Measurements from ENCODE around the gene SGTB. TPM values are rescaled to one million over a fixed set of nuclear protein-coding genes. Genes with fewer than 3 reads are reported as not detected.

The SGTB gene
- total and polyA plus RNA-seq, 7 experiments from 2014 or later = 12.8 to 59.5 (median 41.6) TPM

DNA sequence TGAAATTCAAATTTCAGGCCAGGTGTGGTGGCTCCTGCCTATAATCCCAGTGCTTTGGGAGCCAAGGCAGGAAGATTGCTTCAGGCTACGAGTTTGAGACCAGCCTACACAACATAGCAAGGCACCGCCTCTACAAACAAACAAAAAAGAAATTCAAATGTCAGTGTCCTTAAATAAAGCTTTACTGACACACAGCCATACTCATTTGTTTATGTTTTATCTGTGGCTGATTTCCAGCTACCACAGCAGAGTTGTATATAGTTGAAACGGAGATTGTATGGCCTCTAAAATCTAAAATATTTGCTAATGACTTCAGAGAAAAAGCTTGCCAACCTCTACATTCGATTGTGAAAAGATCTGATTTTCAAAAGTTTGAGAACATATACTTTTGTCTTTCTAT is 81.7 kb downstream of the SGTB start:
- H3K27ac ChIP-seq (ENCODE audit: low read depth, low read length) = no peak overlapping the region
- Mint-ChIP-seq H3K9me3 (peaks cover 0 to 4% (median 0%) of the 10 kb centered on the region in 11 donors), H3K27me3 (no peaks in the 10 kb centered on the region), H3K4me3 (no peak overlapping the region), H3K36me3 (peaks cover 6 to 23% (median 17%) of the 10 kb centered on the region in 5 donors), H3K27ac (no peak overlapping the region), H3K4me1 (peaks cover 0 to 7% (median 0%) of the 10 kb centered on the region in 7 donors)
- intact Hi-C loops (cut with micrococcal nuclease) = no loop called here
- peaks cover 0 to 34% (median 0%) of the 10 kb centered on the region in 3 experiments for H3K36me3 ChIP-seq (ENCODE audit: control insufficient read depth in 2 of 3, insufficient read depth in 3 of 3, low read length in 3 of 3)
- H3K9me3 ChIP-seq (ENCODE audit: control insufficient read depth in 2 of 3, low read length in 3 of 3) = no peaks in the 10 kb centered on the region
- ChIA-PET POLR2A (no interaction called here), CTCF (no interaction called here)
- no peaks in the 10 kb centered on the region for H3K4me1 ChIP-seq (ENCODE audit: control insufficient read depth in 2 of 2, insufficient read depth in 2 of 2, low read length in 2 of 2)
- no peak for ATAC-seq
- H3K27me3 ChIP-seq (ENCODE audit: control insufficient read depth in 2 of 2, insufficient read depth in 2 of 2, low read length in 2 of 2) = no peaks in the 10 kb centered on the region
- DNase-seq = no peak
- H3K4me3 ChIP-seq (ENCODE audit: low read length) = no peak overlapping the region

DNA sequence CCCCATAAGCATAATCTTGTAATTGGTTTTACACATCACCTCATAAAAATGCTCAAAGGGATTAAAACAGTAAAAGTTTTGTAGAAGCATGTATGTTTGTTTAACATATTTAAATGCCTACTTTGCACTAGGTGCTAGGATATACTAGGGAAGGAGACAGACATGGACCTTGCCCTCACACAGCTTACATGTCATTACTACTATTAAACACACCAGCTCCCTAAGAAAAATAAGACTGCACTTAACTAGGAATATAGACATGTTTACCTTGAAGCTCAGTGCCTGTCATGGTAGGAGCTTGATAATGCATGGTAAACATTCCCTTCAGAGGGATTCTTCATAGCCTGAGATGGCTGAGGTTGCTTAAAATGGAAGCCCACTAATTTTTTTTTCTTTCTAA is 90.9 kb downstream of the SGTB start:
- intact Hi-C loops (cut with micrococcal nuclease) = no loop called here

GRCh38 chr5:65625743-65626142 is 96.2 kb downstream of the SGTB start:
- Mint-ChIP-seq H3K36me3 (peaks cover 2 to 5% (median 5%) of the 10 kb centered on the region in 5 donors), H3K4me3 (peak overlapping the region; percentile 59 to 100 (median 98)), H3K27ac (peak overlapping the region; percentile 49 to 100 (median 97)), H3K4me1 (peaks cover 14 to 69% (median 49%) of the 10 kb centered on the region in 7 donors), H3K9me3 (peaks cover 0 to 7% (median 0%) of the 10 kb centered on the region in 11 donors), H3K27me3 (peaks cover 0 to 3% (median 0%) of the 10 kb centered on the region in 5 donors)
- intact Hi-C loops (cut with micrococcal nuclease) = loop anchor here (2.0 to 10.0 kb wide), 5 partner anchors 145 to 1579 kb away; partner anchors contain the start of gene ADAMTS6 (in 1 of the 2)
- Histone ChIP-seq H3K27ac (ENCODE audit: low read depth, low read length) (peak overlapping the region; percentile 92), H3K4me3 (ENCODE audit: low read length) (peak overlapping the region; percentile 75), H3K9me3 (ENCODE audit: control insufficient read depth in 2 of 3, low read length in 3 of 3) (no peaks in the 10 kb centered on the region), H3K27me3 (ENCODE audit: control insufficient read depth in 2 of 2, insufficient read depth in 2 of 2, low read length in 2 of 2) (no peaks in the 10 kb centered on the region), H3K36me3 (ENCODE audit: control insufficient read depth in 2 of 3, insufficient read depth in 3 of 3, low read length in 3 of 3) (peaks cover 0 to 6% (median 0%) of the 10 kb centered on the region in 3 experiments), H3K4me1 (ENCODE audit: control insufficient read depth in 2 of 2, insufficient read depth in 2 of 2, low read length in 2 of 2) (peaks cover 20% of the 10 kb centered on the region in 2 donors)
- no peak for ATAC-seq
- no peak for DNase-seq
- ChIA-PET CTCF (interaction anchor here (1.5 kb wide), 1 partner anchor 94 kb away, joined by 4 read pairs; no protein-coding TSS in a partner anchor), POLR2A (interaction anchor here (0.7 to 1.4 kb wide), 11 partner anchors 36 to 857 kb away, joined by 3 to 9 read pairs (median 3); partner anchors contain the start of genes CENPK, CWC27, ERBIN and NLN)

More for the DNA sequence above, 90.9 kb downstream of the SGTB start:
- no peaks in the 10 kb centered on the region for H3K27me3 ChIP-seq (ENCODE audit: control insufficient read depth in 2 of 2, insufficient read depth in 2 of 2, low read length in 2 of 2)
- no peak overlapping the region for H3K27ac ChIP-seq (ENCODE audit: low read depth, low read length)
- no peak for DNase-seq
- Mint-ChIP-seq H3K4me3 (no peak overlapping the region), H3K9me3 (no peaks in the 10 kb centered on the region), H3K4me1 (peaks cover 6 to 37% (median 27%) of the 10 kb centered on the region in 7 donors), H3K27ac (no peak overlapping the region), H3K36me3 (peaks cover 0 to 9% (median 5%) of the 10 kb centered on the region in 5 donors), H3K27me3 (no peaks in the 10 kb centered on the region)
- no peak for ATAC-seq
- ChIA-PET CTCF (no interaction called here), POLR2A (no interaction called here)
- no peak overlapping the region for H3K4me3 ChIP-seq (ENCODE audit: low read length)
- peaks cover 3 to 4% of the 10 kb centered on the region in 2 donors for H3K4me1 ChIP-seq (ENCODE audit: control insufficient read depth in 2 of 2, insufficient read depth in 2 of 2, low read length in 2 of 2)
- H3K36me3 ChIP-seq (ENCODE audit: control insufficient read depth in 2 of 3, insufficient read depth in 3 of 3, low read length in 3 of 3) = peaks cover 0 to 8% (median 0%) of the 10 kb centered on the region in 3 experiments
- no peaks in the 10 kb centered on the region for H3K9me3 ChIP-seq (ENCODE audit: control insufficient read depth in 2 of 3, low read length in 3 of 3)

GRCh38 chr5:65624571-65625555 is 97.0 kb downstream of the SGTB start, which contains the start of the genes SHLD3 and TRAPPC13:
SHLD3 (plus strand) TSS chr5:65625027; CDS start chr5:65629588, 4,561 bp downstream.
TRAPPC13 (plus strand) TSS chr5:65625027; CDS start chr5:65625061, 34 bp downstream.
- Histone ChIP-seq H3K4me1 (ENCODE audit: control insufficient read depth in 2 of 2, insufficient read depth in 2 of 2, low read length in 2 of 2) (peaks cover 20% of the 10 kb centered on the region in 2 donors), H3K27ac (ENCODE audit: low read depth, low read length) (peak within 1 kb of the TSS; percentile 92), H3K27me3 (ENCODE audit: control insufficient read depth in 2 of 2, insufficient read depth in 2 of 2, low read length in 2 of 2) (no peaks in the 10 kb centered on the region), H3K4me3 (ENCODE audit: low read length) (peak within 1 kb of the TSS; percentile 75), H3K9me3 (ENCODE audit: control insufficient read depth in 2 of 3, low read length in 3 of 3) (no peaks in the 10 kb centered on the region), H3K36me3 (ENCODE audit: control insufficient read depth in 2 of 3, insufficient read depth in 3 of 3, low read length in 3 of 3) (peaks cover 0 to 4% (median 0%) of the 10 kb centered on the region in 3 experiments)
- H3K36me3 Mint-ChIP-seq = peaks cover 2 to 5% (median 4%) of the 10 kb centered on the region in 5 donors
- peak within 1 kb of the TSS; percentile 93 to 100 (median 98) for H3K4me3 Mint-ChIP-seq
- peaks cover 0 to 7% (median 0%) of the 10 kb centered on the region in 11 donors for H3K9me3 Mint-ChIP-seq
- POLR2A ChIA-PET = interaction anchor here (0.7 to 1.9 kb wide), 19 partner anchors 11 to 856 kb away, joined by 3 to 22 read pairs (median 4); partner anchors contain the start of genes CENPK, CWC27, ERBIN and NLN
- peak within 1 kb of the TSS; percentile 97 to 100 (median 98) for H3K27ac Mint-ChIP-seq
- ATAC-seq (peak; percentile 86), DNase-seq (peak; percentile 57 to 92 (median 91))
- intact Hi-C loops (cut with micrococcal nuclease) = loop anchor here (1.0 to 10.0 kb wide), 13 partner anchors 62 to 1580 kb away; partner anchors contain the start of genes CENPK (in 2 of the 2), CWC27 (in 2 of the 2), NLN (in 2 of the 2) and PPWD1 (in 2 of the 2)
- peaks cover 0 to 3% (median 0%) of the 10 kb centered on the region in 5 donors for H3K27me3 Mint-ChIP-seq
- CTCF ChIA-PET = interaction anchor here (1.5 kb wide), 1 partner anchor 95 kb away, joined by 4 read pairs; no protein-coding TSS in a partner anchor
- H3K4me1 Mint-ChIP-seq = peaks cover 14 to 73% (median 51%) of the 10 kb centered on the region in 7 donors

GRCh38 chr5:65624025-65624570 is 97.8 kb downstream of the SGTB start, which contains the start of gene TRIM23:
TRIM23 (minus strand) TSS chr5:65624333; CDS start chr5:65624274, 59 bp downstream.
- ChIA-PET CTCF (no interaction called here), POLR2A (interaction anchor here (0.6 to 1.9 kb wide), 16 partner anchors 10 to 855 kb away, joined by 3 to 22 read pairs (median 4); partner anchors contain the start of genes CENPK, CWC27, ERBIN and NLN)
- peak; percentile 96 for ATAC-seq
- Mint-ChIP-seq H3K4me3 (peak within 1 kb of the TSS; percentile 93 to 100 (median 98)), H3K9me3 (peaks cover 0 to 7% (median 0%) of the 10 kb centered on the region in 11 donors), H3K36me3 (peaks cover 0 to 2% (median under 1%) of the 10 kb centered on the region in 5 donors), H3K27me3 (peaks cover 0 to 3% (median 0%) of the 10 kb centered on the region in 5 donors), H3K4me1 (peaks cover 11 to 70% (median 53%) of the 10 kb centered on the region in 7 donors), H3K27ac (peak within 1 kb of the TSS; percentile 97 to 100 (median 98))
- no peaks in the 10 kb centered on the region for H3K27me3 ChIP-seq (ENCODE audit: control insufficient read depth in 2 of 2, insufficient read depth in 2 of 2, low read length in 2 of 2)
- H3K9me3 ChIP-seq (ENCODE audit: control insufficient read depth in 2 of 3, low read length in 3 of 3) = no peaks in the 10 kb centered on the region
- peak within 1 kb of the TSS; percentile 75 for H3K4me3 ChIP-seq (ENCODE audit: low read length)
- intact Hi-C loops (cut with micrococcal nuclease) = loop anchor here (1.0 to 10.0 kb wide), 13 partner anchors 61 to 1581 kb away; partner anchors contain the start of genes CENPK (in 2 of the 2), CWC27 (in 2 of the 2), NLN (in 2 of the 2) and PPWD1 (in 2 of the 2)
- no peaks in the 10 kb centered on the region for H3K36me3 ChIP-seq (ENCODE audit: control insufficient read depth in 2 of 3, insufficient read depth in 3 of 3, low read length in 3 of 3)
- peaks cover 20% of the 10 kb centered on the region in 2 donors for H3K4me1 ChIP-seq (ENCODE audit: control insufficient read depth in 2 of 2, insufficient read depth in 2 of 2, low read length in 2 of 2)
- H3K27ac ChIP-seq (ENCODE audit: low read depth, low read length) = peak within 1 kb of the TSS; percentile 92
- DNase-seq = peak in 8 of 9 donors; percentile 82 to 95 (median 93)
